ENCODE measurements around the gene OSGEP.

Gene OSGEP

DNA sequence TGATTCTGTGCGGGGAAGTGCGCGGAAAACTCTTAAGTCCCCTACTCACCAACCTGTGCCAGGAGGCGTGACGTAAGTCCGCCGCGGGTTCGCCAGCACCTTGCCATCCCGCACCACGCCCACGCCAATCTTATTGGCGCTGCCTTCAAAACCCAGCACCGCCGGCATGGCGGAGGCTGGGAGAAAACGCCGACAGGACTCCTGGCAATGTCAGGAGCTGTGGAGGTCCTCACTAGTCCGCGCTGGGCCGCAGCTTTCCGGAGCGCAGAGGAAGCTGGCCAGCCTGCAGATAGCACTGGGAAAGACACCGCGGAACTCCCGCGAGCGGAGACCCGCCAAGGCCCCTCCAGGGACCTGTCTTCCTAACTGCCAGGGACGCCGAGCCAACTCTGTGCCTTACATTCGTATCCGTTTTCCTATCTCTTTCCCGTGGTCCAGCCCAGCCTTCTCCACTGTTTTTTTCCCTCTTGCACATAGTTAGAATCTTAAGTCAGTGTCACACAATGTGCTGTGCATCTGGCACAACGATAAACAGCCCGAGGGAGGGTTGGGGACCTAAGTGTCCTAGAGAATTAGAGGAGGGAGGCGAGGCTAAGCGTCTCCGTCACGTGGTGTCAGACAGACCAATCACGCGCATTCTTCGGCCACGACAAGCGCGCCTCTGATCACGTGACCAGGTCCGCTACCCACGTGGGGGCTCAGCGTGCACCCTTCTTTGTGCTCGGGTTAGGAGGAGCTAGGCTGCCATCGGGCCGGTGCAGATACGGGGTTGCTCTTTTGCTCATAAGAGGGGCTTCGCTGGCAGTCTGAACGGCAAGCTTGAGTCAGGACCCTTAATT lies at the start of gene OSGEP, which contains the start of gene APEX1:
Gene OSGEP, minus strand, starts transcription at position 297 of the 839 bp plus-strand sequence. Its CDS starts 129 bp downstream, at position 168.
Gene APEX1, plus strand, starts transcription at position 711 of the 839 bp plus-strand sequence. CDS start 420 bp downstream, outside the sequence.
- DNase-seq (ENCODE audit: low read depth in 3 of 3): peak; percentile 95 to 98 (median 96)

DNA sequence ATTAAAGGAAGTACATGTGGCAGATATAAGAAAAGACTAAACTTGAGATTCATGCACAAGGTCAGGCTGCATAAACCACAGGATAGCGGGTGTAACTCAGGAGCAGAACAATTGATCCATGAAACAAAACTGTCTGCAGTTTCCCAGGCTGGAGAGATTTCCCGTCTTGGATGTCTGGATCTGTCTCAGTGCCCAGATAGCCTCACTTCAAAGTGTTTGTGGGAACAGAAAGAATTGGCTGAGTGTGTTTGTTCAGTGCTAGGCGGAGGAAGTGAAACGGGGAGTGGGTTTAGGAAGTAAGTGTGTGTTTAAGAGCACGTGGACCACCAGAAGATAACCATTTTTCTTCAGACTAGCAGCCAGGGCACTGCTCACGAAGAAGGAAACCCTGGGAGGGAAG lies 49.3 kb upstream of the OSGEP start:
- DNase-seq (ENCODE audit: low read depth in 3 of 3): no peak

DNA sequence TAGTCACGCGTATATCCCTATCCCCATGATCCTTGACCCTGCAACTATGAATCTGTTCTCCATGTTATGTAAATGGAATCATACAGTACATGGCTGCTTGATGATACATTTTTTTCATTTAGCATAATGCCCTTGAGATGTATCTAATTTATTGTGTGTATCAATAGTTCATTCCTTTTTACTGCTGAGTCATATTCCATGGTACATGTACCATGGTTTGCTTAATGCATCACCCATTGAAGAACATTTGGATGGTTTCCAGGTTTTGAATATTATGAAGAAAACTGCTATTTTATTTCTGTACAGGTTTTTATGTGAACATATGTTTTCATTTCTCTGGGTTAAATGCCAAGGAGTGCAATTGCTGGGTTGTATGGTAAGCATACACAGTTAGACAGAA lies 46.7 kb upstream of the OSGEP start:
- DNase-seq (ENCODE audit: low read depth in 3 of 3): no peak

DNA sequence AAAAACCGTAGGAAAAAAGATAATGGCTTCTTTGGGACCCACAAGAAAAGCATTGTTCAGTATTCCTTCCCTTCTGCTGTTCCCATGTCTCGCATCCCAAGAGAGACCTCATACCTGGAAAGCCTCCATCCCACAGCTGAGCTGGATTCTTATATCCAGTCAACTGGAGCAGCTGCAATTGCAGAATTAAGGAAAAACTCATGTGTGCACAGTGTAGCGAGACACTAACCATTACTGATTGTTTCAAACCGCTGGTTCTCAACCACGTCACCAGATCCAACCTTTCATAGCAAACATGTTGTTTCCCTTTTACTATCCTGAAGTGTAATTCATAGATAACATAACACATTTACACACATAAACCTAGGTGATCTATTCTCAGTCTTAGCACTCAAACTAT lies 45.3 kb upstream of the OSGEP start:
- DNase-seq (ENCODE audit: low read depth in 3 of 3): no peak

DNA sequence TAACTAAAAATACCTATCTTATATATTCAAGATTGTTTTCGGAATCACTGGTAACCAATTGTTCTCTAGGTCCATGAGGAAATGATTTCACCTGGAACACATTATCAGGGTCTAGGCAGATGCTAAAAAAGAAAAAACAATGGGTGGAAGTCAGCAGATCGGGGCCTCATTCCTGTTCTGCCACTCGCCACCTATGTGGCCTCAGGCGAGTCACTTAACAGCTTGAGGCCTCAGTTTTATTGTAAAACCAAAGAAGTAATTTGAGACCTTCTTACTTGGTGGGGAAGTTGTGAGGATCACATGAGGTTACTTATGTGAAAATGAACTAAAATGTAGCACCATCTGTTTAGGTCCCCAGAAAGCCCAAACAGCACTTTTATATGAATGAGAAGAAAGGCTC lies 44.5 kb upstream of the OSGEP start:
- no peak for DNase-seq (ENCODE audit: low read depth in 3 of 3)

DNA sequence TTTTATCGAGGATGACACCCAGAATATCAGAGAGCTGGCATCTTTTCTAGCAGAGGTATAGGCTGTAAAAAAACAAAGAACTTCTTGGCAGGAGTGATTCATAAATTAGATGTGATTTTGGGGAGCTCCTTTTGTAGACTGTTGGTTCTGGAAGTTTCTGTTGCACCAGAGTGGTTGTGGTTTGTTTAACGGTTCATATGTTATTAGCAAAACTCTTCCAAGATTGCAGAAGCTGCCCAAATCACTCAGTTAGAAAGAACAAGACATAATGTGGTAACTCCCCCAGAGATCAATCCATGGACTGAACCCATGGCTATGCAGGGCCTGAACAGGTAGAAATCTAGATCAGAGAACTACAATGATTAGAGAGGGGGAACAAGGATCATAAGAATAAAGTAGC lies 44.0 kb upstream of the OSGEP start:
- no peak for DNase-seq (ENCODE audit: low read depth in 3 of 3)

DNA sequence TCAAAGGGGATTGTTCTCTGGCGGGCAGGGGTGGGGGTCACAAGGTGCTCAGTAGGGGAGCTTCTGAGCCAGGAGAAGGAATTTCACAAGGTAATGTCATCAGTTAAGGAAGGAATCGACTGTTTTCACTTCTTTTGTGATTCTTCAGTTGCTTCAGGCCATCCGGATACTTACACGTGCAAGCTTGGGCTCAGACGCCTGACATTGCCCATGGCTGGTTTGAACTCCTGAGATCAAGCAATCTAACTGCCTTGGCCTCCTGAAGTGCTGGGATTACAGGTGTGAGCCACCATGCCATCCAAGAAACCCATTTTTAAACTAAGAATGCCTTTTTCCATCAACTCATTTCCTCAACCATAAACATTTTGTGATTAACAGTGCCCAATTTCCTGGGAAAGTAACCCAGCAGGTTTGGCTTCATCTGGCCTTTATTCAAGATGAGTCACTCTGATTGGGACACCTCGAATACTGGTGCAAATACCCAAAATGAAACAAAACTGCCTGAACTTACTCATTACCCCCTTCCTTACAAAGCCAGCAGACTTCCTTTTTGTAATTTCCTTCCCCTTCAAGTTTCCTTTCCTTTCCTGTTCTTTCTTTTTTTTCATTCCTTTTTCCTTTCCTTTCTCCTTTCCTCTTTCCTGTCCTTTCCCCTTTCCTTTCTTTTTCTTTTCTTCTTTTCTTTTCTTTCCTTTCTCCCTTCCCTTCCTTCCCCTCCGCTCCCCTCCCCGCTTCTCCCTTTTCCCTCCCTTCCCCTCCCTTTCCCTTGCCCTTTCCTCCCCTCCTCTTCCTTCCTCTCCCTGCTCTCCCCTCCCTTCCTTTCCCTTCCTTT lies 40.5 kb upstream of the OSGEP start:
- DNase-seq (ENCODE audit: low read depth in 3 of 3): no peak

DNA sequence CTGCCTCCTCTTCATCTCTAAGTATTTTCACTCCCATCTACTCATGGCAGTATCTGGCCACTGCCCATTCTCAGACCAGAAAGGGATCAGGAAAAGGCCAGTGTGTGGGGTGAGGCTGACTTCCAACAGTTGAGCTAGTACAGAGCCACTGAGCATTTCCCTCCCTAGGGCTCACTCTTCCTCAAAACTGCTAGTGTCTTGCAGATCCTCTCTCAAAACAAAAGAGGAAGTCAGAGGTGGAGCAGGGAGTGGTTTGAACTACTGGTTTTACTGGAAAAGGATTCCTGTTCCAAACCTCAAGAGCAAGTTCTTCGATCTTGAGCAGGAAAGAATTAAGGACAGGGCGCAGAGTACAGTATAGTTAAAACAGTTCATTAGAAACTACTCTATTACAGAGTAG lies 39.0 kb upstream of the OSGEP start:
- no peak for DNase-seq (ENCODE audit: low read depth in 3 of 3)

DNA sequence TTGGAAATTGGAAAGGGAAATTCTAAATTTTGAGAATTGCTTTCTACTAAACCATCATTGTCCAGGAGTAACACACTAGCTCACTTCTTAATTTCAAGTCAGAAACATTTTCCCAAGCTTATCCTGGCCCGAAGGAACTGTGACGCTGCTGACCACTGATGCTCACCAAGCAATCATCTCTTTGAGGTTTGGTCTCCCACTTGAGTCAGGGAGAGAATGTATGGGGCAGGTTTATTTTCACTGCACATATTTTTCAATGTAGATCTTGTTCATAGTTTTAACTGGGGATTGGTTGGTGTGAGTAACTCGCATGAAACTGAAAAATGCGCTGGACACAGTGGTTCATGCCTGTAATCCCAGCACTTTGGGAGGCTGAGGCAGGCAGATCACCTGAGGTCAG lies 37.9 kb upstream of the OSGEP start:
- no peak for DNase-seq (ENCODE audit: low read depth in 3 of 3)

DNA sequence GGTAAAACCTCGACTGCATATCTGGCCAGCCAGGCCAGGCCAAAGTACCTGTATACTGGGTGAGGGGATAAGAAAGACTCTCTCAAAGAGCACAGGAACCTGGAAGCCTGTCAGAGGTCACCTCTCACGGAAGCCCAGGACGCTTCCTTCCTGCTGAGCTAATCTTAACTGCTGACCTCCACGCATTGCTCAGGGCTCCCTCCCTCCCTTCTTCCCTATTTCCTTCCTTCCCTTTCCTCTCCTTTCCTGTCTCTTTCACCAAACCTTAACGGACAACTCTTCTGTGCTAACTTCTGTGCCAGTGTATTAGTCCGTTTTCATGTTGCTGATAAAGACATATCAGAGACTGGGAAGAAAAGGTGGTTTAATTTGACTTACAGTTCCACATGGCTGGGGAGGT lies 36.0 kb upstream of the OSGEP start:
- no peak for DNase-seq (ENCODE audit: low read depth in 3 of 3)

DNA sequence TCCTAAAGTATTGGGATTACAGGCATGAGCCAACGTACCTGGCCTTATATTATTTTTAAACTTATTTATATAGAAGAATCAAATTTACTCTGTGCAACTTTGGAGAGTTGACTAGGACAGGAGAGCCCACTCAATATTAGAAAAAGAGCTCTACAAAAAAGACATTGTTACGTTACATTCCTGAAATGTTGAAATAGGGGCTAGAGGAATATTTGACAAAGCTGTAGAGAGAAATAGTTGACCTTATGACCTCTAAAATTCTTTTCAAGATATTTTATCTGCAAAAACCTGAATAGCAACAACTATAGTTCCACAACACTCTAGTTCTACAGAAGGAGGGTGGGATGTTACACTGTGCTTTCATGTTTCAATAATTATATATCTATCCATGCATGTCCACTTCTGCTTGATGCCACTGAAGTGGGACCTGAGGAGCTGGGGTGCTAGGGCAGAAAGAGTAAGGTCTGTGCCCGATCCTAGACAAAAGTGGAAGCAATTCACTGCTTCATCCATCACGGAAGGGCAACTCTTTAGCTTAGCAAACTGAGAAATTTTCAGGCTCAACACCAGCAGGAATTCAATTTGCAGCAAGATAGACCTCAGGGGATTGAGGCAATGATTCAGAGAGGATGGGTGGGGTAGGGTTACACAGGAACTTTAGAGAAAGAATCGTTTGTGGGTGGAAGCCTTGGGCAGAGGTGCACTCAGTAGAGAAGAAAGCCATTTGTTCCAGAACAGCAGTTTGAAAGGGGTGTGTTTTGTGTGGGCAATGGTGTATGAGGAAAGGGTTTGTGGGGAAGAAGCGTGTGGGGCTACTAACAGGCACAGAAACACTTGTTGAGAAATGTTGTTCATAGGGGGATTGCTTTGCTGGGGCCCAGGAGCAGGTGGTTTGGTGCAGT lies 34.7 kb upstream of the OSGEP start:
- no peak for DNase-seq (ENCODE audit: low read depth in 3 of 3)

DNA sequence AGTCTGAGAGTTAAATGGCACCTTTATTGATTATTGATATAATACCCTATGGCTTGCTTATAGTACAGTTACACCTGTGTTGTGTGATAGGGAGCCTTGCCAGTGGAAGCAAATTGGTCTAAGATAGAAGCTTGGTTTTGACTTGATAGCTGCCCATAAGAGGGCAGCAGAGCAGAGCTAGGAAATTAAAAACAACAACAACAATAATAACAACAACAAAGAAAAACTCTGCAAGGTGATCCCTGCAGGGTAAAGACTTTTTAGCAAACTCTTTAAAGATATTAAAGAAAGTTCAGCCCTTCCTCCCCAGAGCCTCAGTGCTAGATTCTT lies 32.7 kb upstream of the OSGEP start:
- DNase-seq (ENCODE audit: low read depth in 3 of 3): no peak

DNA sequence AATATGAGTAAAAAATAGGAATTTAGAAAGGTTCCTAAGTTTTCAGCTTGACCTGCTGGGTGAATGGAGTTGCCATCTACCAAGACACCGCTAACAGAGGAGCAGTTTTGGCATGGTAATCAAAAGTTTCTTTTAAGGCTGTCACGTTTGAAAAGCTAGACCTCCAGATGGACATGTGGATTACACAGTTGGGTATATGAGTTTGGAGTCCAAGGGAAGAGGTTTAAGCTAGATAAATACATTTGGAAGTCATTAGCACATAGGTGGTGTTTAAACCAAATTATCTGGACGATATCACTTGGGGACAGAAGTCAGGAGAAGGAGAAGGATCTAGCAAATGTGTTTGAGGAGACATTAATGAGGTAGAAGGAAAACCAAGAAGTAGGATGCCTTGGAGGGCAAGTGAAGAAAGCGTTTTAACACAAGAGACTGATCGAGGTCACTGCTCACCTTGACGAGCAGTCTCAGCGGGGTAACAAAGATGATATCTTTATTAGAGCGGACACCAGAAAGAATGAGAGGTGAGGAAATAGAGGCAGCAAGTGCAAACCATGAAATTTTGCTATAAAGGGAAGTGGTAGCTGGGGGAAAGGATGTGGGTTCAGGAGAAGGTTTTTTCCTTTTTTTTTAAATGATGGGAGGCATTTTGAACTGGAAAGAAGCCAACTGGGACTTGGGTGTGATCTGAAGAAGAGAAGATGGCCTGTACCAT lies 32.2 kb upstream of the OSGEP start:
- DNase-seq (ENCODE audit: low read depth in 3 of 3): no peak

DNA sequence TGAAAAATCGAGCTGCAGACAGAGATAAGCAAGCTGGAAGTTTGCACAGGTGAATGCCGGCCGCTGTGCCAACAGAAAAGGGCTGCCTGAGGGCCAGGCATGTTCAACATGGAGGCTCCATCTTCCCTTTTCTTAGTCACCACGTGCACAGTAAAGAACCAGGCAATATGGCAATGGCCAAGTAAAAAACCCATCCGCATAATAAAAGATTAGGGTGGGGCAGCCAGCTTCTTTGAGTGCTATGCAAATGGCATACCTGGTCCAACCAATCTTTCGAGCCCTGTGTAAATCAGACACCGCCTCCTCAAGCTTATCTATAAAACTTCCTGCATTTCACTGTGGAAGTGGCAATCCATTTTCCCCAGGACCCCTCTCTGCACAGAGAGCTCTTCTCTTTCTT lies 31.3 kb upstream of the OSGEP start:
- no peak for DNase-seq (ENCODE audit: low read depth in 3 of 3)

DNA sequence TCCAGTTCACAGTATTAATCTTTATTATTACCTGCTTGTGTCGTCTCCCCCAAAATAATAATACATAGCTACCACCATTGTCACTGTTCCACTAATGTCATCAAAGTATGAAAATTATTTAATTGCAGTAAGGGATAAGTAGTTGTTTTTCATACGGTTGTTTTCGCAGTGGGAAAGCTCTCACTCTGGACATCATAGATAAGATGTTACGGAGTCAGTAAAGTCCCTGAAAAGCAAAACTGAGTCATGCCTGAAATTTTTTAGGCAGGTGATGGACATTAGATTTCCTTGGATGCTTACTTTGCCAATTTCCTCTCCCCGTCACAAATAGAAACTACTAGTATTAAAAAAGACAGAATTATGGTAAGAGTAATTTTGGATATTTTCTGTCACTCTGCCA lies 27.8 kb upstream of the OSGEP start:
- DNase-seq (ENCODE audit: low read depth in 3 of 3): no peak

DNA sequence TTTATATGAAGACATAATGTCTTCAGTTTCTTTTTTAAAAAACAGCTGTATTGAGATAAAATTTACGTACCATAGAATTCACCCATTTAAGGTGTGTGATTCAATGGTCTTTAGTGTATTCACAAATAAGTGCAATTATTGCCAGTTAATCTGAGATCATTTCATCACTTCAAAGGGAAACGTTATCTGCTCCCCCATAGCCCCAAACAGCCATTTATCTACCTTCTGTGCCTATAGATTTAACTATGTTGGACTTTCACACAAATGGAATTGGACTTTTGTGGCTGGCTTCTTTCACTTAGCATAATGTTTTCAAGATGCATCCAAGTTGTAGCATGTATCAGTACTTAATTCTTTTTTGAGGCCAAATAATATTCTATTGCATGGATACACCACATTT lies 24.3 kb upstream of the OSGEP start:
- no peak for DNase-seq (ENCODE audit: low read depth in 3 of 3)

DNA sequence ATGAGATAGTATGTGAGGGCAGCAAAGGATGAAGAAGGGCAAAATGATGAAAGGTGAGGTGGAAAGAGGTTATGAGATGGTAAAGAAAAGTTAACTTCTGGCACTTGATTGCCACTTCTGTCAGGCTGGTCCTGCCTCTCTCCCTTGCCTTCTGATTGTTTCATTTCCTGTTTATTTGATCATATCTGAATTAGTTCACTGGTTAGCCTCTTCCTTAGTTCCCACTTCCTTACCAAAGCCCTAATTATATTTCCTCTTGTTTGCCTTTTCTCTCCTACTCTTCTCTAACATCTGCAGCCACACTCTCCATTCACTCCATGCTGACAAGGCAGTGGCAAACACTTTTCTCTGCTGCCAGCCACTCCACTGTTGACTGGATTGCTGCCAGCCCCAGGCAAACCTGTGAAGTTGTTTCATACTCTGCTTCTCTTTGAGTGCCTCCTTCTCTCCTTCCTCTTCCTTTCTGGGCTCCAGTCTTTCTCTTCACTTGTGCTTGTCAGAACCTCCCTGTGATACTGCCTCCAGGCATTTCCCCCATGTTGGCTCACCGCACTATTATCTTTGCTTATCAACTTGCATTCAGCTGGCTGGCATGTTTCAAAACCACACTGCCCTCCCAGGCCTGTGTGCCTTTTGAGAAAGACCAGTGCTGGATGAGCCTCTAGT lies 22.7 kb upstream of the OSGEP start:
- DNase-seq (ENCODE audit: low read depth in 3 of 3): no peak

DNA sequence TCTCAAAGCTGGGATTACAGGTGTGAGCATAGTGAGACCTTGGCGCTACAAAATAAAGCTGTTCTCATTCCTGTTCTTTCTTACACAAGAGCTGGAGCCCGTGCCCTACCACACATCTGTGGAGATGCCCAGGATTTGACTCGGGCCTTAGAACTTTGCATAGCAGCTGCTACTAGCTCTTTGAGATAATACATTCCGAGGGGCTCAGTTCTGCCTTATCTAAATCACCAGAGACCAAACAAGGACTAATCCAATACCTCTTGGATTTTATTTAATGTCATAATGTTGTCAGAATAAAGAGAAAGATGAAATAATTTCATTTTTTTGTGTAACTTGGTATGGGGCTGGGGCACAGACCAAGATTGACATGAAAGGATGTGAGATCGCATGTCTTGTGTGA lies 22.2 kb upstream of the OSGEP start:
- DNase-seq (ENCODE audit: low read depth in 3 of 3): no peak

DNA sequence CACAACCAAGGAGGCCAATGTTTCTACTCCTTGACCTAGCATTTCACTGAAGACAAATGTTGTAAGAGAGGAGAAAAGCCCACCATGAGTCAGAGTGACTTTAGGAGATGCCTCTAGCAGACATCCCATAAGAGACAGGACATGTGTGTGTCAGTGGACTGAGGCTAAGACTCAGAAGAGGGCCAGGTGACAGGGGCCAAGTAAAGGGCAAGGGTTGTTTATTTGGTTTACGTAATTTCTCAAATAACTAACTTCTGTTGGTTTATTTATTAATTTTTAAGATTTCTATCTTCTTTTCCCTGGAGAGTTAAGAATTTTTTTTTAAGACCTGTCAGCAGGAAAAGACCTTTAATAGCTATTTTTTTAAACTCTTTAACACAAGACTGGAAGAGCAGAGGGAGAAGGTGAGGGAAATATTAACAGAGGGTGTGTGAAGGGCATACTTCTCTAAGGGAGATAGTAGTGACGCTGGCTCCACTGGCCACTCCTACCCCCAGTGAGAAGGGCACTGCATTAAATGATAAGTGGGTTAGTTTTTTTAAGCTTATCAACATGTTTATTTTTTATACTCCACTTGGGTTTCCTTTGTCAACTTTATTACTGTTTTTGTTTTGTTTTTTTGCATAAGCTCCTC lies 18.0 kb upstream of the OSGEP start:
- no peak for DNase-seq (ENCODE audit: low read depth in 3 of 3)

DNA sequence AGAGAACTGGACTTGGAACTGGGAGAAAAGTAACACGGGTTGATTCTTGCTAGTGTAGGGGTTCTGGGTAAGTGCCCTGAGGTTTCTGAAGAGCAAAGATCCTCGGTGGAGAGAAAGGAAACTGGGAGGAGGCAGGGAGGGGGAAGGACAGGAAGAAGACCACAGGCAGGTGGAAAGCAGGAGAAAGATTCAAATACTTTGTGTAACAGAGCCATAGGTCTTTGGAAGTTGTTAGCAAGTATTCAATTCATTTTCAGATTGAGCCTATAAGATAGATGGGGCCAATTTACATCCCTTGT lies 15.9 kb upstream of the OSGEP start:
- no peak for DNase-seq (ENCODE audit: low read depth in 3 of 3)

Data from stimulated activated CD4-positive, alpha-beta T cell treated with anti-CD3 and anti-CD28 coated beads, TNF-alpha, amount 100 ng/mL, for 48 hours (primary cell).